MCF 10A (cell line): Measurements from ENCODE around the gene ANKRD60. TPM values are rescaled to one million over a fixed set of nuclear protein-coding genes. Genes with fewer than 3 reads are reported as not detected.

Experiments
- BruUV-seq: library from RNA; stranded (reverse); fragments of 400-500 nt; replicated peaks from 2 replicates; lab custom pipeline; 2021; lab: Mats Ljungman, UMichigan
- CTCF ChIA-PET: fragments of 300-600 bp; sonication (Branson Sonifier 250); formaldehyde crosslinking; extraction: SDS; loops from one replicate; lab custom pipeline; 2021; ENCODE audit warnings: antibody characterized with exemption, inconsistent platforms; lab: Yijun Ruan, JAX
- POLR2A ChIA-PET: fragments of 300-600, 350-650 bp; sonication (Branson Sonifier 250); formaldehyde crosslinking; extraction: SDS; loops from one replicate; lab custom pipeline; 2020; ENCODE audit warnings: antibody characterized with exemption, inconsistent platforms; lab: Yijun Ruan, JAX
- DNase-seq: peaks from one replicate; pipeline ENCODE4 v3.0.0-alpha.2; 2018; ENCODE audit not compliant: unreplicated experiment
- H3K27ac Mint-ChIP-seq: one replicate; pipeline ENCODE4 v1.8.0; 2022; ENCODE audit warnings: mild to moderate bottlenecking, low read depth, mixed read lengths; ENCODE audit not compliant: unreplicated experiment
- H3K27me3 Mint-ChIP-seq: one replicate; pipeline ENCODE4 v1.8.0; 2022; ENCODE audit warnings: mixed read lengths; ENCODE audit not compliant: insufficient read depth, unreplicated experiment
- H3K36me3 Mint-ChIP-seq: one replicate; pipeline ENCODE4 v1.8.0; 2022; ENCODE audit warnings: mild to moderate bottlenecking, moderate library complexity, mixed read lengths; ENCODE audit not compliant: insufficient read depth, unreplicated experiment
- H3K4me1 Mint-ChIP-seq: one replicate; pipeline ENCODE4 v1.8.0; 2022; ENCODE audit warnings: mixed read lengths; ENCODE audit not compliant: insufficient read depth, unreplicated experiment
- H3K4me3 Mint-ChIP-seq: one replicate; pipeline ENCODE4 v1.8.0; 2022; ENCODE audit warnings: mild to moderate bottlenecking, moderate library complexity, mixed read lengths; ENCODE audit not compliant: unreplicated experiment
- H3K9me3 Mint-ChIP-seq: one replicate; pipeline ENCODE4 v1.8.0; 2022; ENCODE audit warnings: mixed read lengths; ENCODE audit not compliant: unreplicated experiment
- intact Hi-C: fragments of 100-400 bp; cut with micrococcal nuclease; formaldehyde crosslinking; loops from 2 replicates; pipeline ENCODE4 v1.14.1; 2022
- total RNA-seq: library from RNA; stranded (reverse); gene quantifications from 2 replicates; pipeline ENCODE4 v1.2.3, GENCODE V29; 2022
- TF ChIP-seq, protein P1 (sequence below): fragments of 200-600 bp; IDR thresholded peaks from one replicate; pipeline ENCODE4 v1.8.0; 2022; ENCODE audit warnings: antibody characterized with exemption, mild to moderate bottlenecking; ENCODE audit not compliant: unreplicated experiment

ANKRD60 gene
- total RNA-seq, 1 experiment from 2014 or later: not detected

DNA sequence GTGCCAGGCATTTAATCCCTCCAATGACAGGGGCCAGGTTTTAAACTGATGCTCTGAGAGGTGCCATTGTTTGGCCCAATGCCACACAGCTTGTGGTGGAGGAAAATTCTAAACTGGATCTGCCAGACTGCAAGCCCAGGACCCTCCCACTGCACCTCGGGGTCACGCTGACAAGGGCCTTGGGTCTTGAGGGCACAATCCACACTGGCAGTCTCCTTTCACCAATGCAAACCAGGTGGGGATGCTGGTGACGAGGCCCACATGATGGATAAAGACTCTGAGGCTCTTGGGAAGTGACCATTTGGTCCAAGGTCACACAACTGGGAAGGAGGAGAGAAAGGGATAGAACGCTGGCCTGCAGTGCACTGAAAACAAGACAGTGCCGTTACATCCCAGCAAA is 14.7 kb downstream of the ANKRD60 start:
- intact Hi-C loops: loop anchor here (10.0 kb wide), 1 partner anchor 829 kb away; no protein-coding TSS in a partner anchor
- no peak for DNase-seq
- ChIA-PET CTCF (interaction anchor here (0.6 to 21.7 kb wide), 4 partner anchors 22 to 616 kb away, joined by 3 to 435 read pairs (median 4); no protein-coding TSS in a partner anchor), POLR2A (no interaction called here)
- no peak overlapping the region for H3K27ac Mint-ChIP-seq
- H3K4me3 Mint-ChIP-seq: no peak overlapping the region
- TF ChIP-seq, protein P1, sequence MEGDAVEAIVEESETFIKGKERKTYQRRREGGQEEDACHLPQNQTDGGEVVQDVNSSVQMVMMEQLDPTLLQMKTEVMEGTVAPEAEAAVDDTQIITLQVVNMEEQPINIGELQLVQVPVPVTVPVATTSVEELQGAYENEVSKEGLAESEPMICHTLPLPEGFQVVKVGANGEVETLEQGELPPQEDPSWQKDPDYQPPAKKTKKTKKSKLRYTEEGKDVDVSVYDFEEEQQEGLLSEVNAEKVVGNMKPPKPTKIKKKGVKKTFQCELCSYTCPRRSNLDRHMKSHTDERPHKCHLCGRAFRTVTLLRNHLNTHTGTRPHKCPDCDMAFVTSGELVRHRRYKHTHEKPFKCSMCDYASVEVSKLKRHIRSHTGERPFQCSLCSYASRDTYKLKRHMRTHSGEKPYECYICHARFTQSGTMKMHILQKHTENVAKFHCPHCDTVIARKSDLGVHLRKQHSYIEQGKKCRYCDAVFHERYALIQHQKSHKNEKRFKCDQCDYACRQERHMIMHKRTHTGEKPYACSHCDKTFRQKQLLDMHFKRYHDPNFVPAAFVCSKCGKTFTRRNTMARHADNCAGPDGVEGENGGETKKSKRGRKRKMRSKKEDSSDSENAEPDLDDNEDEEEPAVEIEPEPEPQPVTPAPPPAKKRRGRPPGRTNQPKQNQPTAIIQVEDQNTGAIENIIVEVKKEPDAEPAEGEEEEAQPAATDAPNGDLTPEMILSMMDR: no peak
- peaks cover under 1% of the 10 kb centered on the region for H3K9me3 Mint-ChIP-seq
- H3K27me3 Mint-ChIP-seq: peaks cover 45% of the 10 kb centered on the region
- peaks cover 2% of the 10 kb centered on the region for H3K36me3 Mint-ChIP-seq
- no peaks in the 10 kb centered on the region for H3K4me1 Mint-ChIP-seq
- BruUV-seq: no TSS peak

DNA sequence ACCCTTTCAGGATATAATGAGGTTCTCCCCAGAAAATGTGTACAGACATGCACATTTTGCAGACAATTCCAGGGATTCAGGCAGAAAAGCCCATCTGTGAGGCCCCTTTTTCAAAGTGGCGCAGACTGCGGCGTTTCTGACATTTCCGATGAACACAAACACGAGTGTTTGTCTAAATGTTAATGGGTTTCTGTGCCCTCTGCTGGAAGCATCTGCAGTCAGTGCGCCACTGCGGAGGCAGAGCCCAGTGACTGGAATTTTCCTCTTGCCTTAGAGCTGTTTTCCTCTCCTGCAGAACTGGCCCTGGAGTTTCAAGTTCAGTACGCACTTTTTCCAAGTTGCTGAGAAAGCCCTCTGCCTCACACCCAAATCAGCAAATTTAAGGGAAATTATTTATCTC is 15.3 kb downstream of the ANKRD60 start:
- no peaks in the 10 kb centered on the region for H3K9me3 Mint-ChIP-seq
- BruUV-seq: no TSS peak

DNA sequence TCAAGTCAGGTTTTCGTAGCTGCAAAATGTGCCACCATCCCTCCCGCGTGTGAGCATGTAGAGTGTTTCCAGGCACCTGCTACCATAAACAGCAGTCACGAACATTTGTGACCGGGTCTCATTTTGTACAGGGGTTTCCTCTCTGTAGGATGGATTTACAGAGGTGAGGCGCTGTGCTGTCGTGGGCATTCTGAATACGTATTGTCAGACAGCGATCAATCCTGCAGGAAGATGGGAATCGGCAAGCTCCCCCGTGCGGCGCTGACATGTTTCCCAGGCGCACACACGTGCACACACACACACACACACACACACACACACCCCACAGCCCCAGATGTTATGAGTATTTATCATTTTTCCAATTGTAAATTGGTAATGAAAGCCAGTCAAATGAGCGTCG is 15.8 kb downstream of the ANKRD60 start:
- BruUV-seq: no TSS peak
- POLR2A ChIA-PET: no interaction called here
- DNase-seq: no peak
- CTCF ChIA-PET: interaction anchor here (0.5 to 21.7 kb wide), 6 partner anchors 576 to 864 kb away, joined by 3 to 435 read pairs (median 4); no protein-coding TSS in a partner anchor
- intact Hi-C loops: loop anchor here (10.0 kb wide), 1 partner anchor 828 kb away; no protein-coding TSS in a partner anchor
- TF ChIP-seq, protein P1: no peak
- Mint-ChIP-seq H3K27me3 (peaks cover 45% of the 10 kb centered on the region), H3K4me1 (no peaks in the 10 kb centered on the region), H3K9me3 (no peaks in the 10 kb centered on the region), H3K27ac (no peak overlapping the region), H3K4me3 (no peak overlapping the region), H3K36me3 (no peaks in the 10 kb centered on the region)

More for the DNA sequence above, 15.3 kb downstream of the ANKRD60 start:
- Mint-ChIP-seq H3K36me3 (no peaks in the 10 kb centered on the region), H3K4me1 (no peaks in the 10 kb centered on the region), H3K4me3 (no peak overlapping the region), H3K27ac (no peak overlapping the region), H3K27me3 (peaks cover 45% of the 10 kb centered on the region)
- ChIA-PET CTCF (interaction anchor here (0.6 to 21.7 kb wide), 4 partner anchors 21 to 615 kb away, joined by 3 to 435 read pairs (median 4); no protein-coding TSS in a partner anchor), POLR2A (no interaction called here)
- intact Hi-C loops: loop anchor here (10.0 kb wide), 1 partner anchor 828 kb away; no protein-coding TSS in a partner anchor
- no peak for DNase-seq
- TF ChIP-seq, protein P1: no peak

DNA sequence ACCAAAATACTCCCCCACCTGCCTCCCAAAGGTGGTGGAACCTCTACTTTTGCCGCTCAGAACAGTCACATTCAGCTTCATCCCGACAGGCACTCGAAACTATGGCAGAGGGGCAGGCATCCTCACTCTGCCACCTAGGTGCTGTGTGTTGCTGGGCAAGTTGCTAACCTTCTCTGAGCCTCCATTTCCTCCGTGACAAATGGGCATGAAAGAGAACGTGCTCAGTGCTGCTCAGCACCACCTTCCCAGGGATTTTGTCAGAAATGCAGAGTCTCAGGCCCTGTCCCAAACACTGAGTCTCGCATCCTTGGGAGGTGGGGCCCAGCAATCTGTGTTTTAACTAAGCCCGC is 18.1 kb downstream of the ANKRD60 start:
- intact Hi-C loops: loop anchor here (10.0 kb wide), 1 partner anchor 826 kb away; no protein-coding TSS in a partner anchor
- Mint-ChIP-seq H3K27ac (no peak overlapping the region), H3K27me3 (peaks cover 45% of the 10 kb centered on the region), H3K9me3 (no peaks in the 10 kb centered on the region), H3K36me3 (no peaks in the 10 kb centered on the region), H3K4me1 (no peaks in the 10 kb centered on the region), H3K4me3 (no peak overlapping the region)
- ChIA-PET POLR2A (interaction anchor here (0.6 to 1.0 kb wide), 2 partner anchors 24 to 616 kb away, joined by 3 to 4 read pairs; no protein-coding TSS in a partner anchor), CTCF (interaction anchor here (0.5 to 21.7 kb wide), 40 partner anchors 9 to 998 kb away, joined by 3 to 435 read pairs (median 4); partner anchors contain the start of gene ZBP1)
- no peak for DNase-seq
- BruUV-seq: no TSS peak
- TF ChIP-seq, protein P1: no peak
